Measurements from ENCODE around the gene VPS33A.

GRCh38 chr12:122204167-122205052, 61.9 kb downstream of the VPS33A start:
- no peak for TF ChIP-seq CTCF (IDR thresholded peaks at IDR 0.05)
- TF ChIP-seq REST (IDR thresholded peaks at IDR 0.05; ENCODE audit: insufficient read depth in 1 of 2, low read depth in 2 of 2, low read length in 1 of 2) = no peak
- no peak for TF ChIP-seq SIN3A (IDR thresholded peaks at IDR 0.05; ENCODE audit: borderline replicate concordance, insufficient read depth, low read depth, low read length)
- no peak for TF ChIP-seq POLR2AphosphoS5 (IDR thresholded peaks at IDR 0.05; ENCODE audit: low read depth, low read length)
- no peak; the same call in 1 of the 2 replicates for TF ChIP-seq TCF7L2 (IDR thresholded peaks at IDR 0.05; ENCODE audit: low read depth, low read length)

Data from Panc1 (cell line).